Endothelial cell of umbilical vein (primary cell): ENCODE measurements around the gene CLDN9. TPM values are rescaled to one million over a fixed set of nuclear protein-coding genes. Genes with fewer than 3 reads are reported as not detected.

ENCODE experiments used
- BruUV-seq: library from RNA; stranded (reverse); fragments of 400-500 nt; replicated peaks from 2 replicates; lab custom pipeline; 2021; lab: Mats Ljungman, UMichigan
- CTCF ChIA-PET: fragments of 300-600, 350-600 bp; sonication (Branson Sonifier 250); formaldehyde crosslinking; loops from one replicate; lab custom pipeline; 2021; ENCODE audit warnings: antibody characterized with exemption, inconsistent platforms; lab: Charles Lee
- POLR2A ChIA-PET: fragments of 300-600, 350-600 bp; sonication (Branson Sonifier 250); formaldehyde crosslinking; loops from one replicate; lab custom pipeline; 2021; ENCODE audit warnings: antibody characterized with exemption, inconsistent platforms; lab: Charles Lee
- DNase-seq: peaks from one replicate; pipeline ENCODE4 v3.0.0-alpha.2; 2011; ENCODE audit warnings: low read depth, low spot score
- FAIRE-seq: peaks from 2 replicates; lab custom pipeline; 2011; peaks lifted over from hg19 to GRCh38; lab: Jason Lieb, UNC
- H2AFZ ChIP-seq: 2 replicates; pipeline ENCODE4 v1.6.0; 2012; ENCODE audit warnings: low read depth, low read length, control low read depth, inconsistent platforms
- H3K27ac ChIP-seq: 2 replicates; pipeline ENCODE4 v1.5.1; 2011; ENCODE audit warnings: low read depth, mild to moderate bottlenecking, control low read depth, low read length, moderate library complexity; ENCODE audit not compliant: insufficient read depth
- H3K27me3 ChIP-seq, 2 experiments: 2 replicates each; pipeline versions ENCODE4 v1.6.0 to v1.6.1; 2011; ENCODE audit warnings: low read length in 2 of 2, mixed read lengths in 1 of 2; ENCODE audit not compliant: control insufficient read depth in 2 of 2, insufficient read depth in 2 of 2
- H3K36me3 ChIP-seq, 2 experiments: 2 replicates in 1 of 2; 3 replicates in 1 of 2; pipeline ENCODE4 v1.5.1; 2011; ENCODE audit warnings: low read length in 2 of 2, mild to moderate bottlenecking in 1 of 2, moderate library complexity in 1 of 2; ENCODE audit not compliant: control insufficient read depth in 2 of 2, insufficient read depth in 2 of 2; ENCODE audit errors: extremely low read depth in 1 of 2
- H3K4me1 ChIP-seq: 3 replicates; pipeline ENCODE4 v1.5.1; 2011; ENCODE audit warnings: mild to moderate bottlenecking, low read length; ENCODE audit not compliant: control insufficient read depth, insufficient read depth; ENCODE audit errors: extremely low read depth
- H3K4me2 ChIP-seq: 2 replicates; pipeline ENCODE4 v1.6.1; 2011; ENCODE audit warnings: low read length, control low read depth, mixed read lengths; ENCODE audit not compliant: insufficient read depth
- H3K4me3 ChIP-seq, 3 experiments: fragments of 200-600 bp in 1 of 3; sonication (generic), shearing (Covaris generic) in 1 of 3; replicated peaks in 1 of 3; 2 replicates each; pipeline ENCODE4 v1.5.1; 2011 to 2016; ENCODE audit warnings: control low read depth in 3 of 3, low read length in 3 of 3, mild to moderate bottlenecking in 2 of 3, inconsistent platforms in 1 of 3, low read depth in 1 of 3, moderate library complexity in 1 of 3; ENCODE audit not compliant: insufficient read depth in 1 of 3
- H3K79me2 ChIP-seq: 2 replicates; pipeline ENCODE4 v1.6.0; 2012; ENCODE audit warnings: low read length, inconsistent platforms; ENCODE audit not compliant: control insufficient read depth, insufficient read depth
- H3K9ac ChIP-seq: replicated peaks from 2 replicates; pipeline ENCODE3; 2011; ENCODE audit warnings: low read length, control low read depth; ENCODE audit not compliant: insufficient read depth; ENCODE audit errors: extremely low read depth
- H3K9me1 ChIP-seq: replicated peaks from 3 replicates; pipeline ENCODE4 v1.6.0; 2011; ENCODE audit warnings: mild to moderate bottlenecking, low read length; ENCODE audit not compliant: control insufficient read depth, insufficient read depth; ENCODE audit errors: extremely low read depth
- H3K9me3 ChIP-seq: replicated peaks from 2 replicates; pipeline ENCODE4 v1.5.1; 2012; ENCODE audit warnings: low read length, inconsistent platforms; ENCODE audit not compliant: control insufficient read depth, insufficient read depth
- H4K20me1 ChIP-seq: replicated peaks from 2 replicates; pipeline ENCODE3; 2011; ENCODE audit warnings: mild to moderate bottlenecking, low read length; ENCODE audit not compliant: control insufficient read depth, insufficient read depth; ENCODE audit errors: extremely low read depth
- EZH2 ChIP-seq: IDR thresholded peaks from 2 replicates; pipeline ENCODE4 v1.6.1; 2012; ENCODE audit warnings: borderline replicate concordance, low read depth, mild to moderate bottlenecking, moderate library complexity, low read length, inconsistent platforms; ENCODE audit not compliant: severe bottlenecking
- FOS ChIP-seq: IDR thresholded peaks from 2 replicates; pipeline ENCODE4 v1.6.1; 2011; ENCODE audit warnings: mild to moderate bottlenecking, low read length, moderate library complexity, borderline replicate concordance; ENCODE audit not compliant: insufficient read depth
- GATA2 ChIP-seq: IDR thresholded peaks from 2 replicates; pipeline ENCODE4 v1.7.0; 2011; ENCODE audit warnings: low read depth, mild to moderate bottlenecking, moderate library complexity, mixed read lengths, low read length; ENCODE audit not compliant: insufficient read length, insufficient read depth
- JUN ChIP-seq: IDR thresholded peaks from 2 replicates; pipeline ENCODE4 v1.6.1; 2011; ENCODE audit warnings: borderline replicate concordance, low read depth; ENCODE audit not compliant: insufficient read length, insufficient read depth
- MAX ChIP-seq: IDR thresholded peaks from 2 replicates; pipeline ENCODE4 v1.6.1; 2011; ENCODE audit not compliant: insufficient read depth, insufficient read length
- MYC ChIP-seq: IDR thresholded peaks from one replicate; pipeline ENCODE4 v1.6.1; 2011; ENCODE audit warnings: mild to moderate bottlenecking, low read depth, low read length
- POLR2A ChIP-seq: IDR thresholded peaks from 2 replicates; pipeline ENCODE4 v1.6.1; 2012; ENCODE audit warnings: low read depth, mild to moderate bottlenecking, control low read depth, low read length
- POLR2AphosphoS5 ChIP-seq: IDR thresholded peaks from 2 replicates; pipeline ENCODE4 v1.6.1; 2012; ENCODE audit warnings: low read depth, mild to moderate bottlenecking, control low read depth, low read length, moderate library complexity; ENCODE audit not compliant: insufficient read depth
- dilution Hi-C: fragments of 300-500 bp; cut with MboI; formaldehyde crosslinking; loops from one replicate; pipeline ENCODE4 v1.15.0; 2019; ENCODE audit warnings: low sequenced_read_pairs; ENCODE audit not compliant: extremely low pct_ligation_motif_present
- intact Hi-C: fragments of 100-400 bp; cut with micrococcal nuclease; formaldehyde crosslinking; loops from one replicate; pipeline ENCODE4 v1.10.0; 2022
- polyA plus RNA-seq, 4 experiments: library from polyadenylated mRNA; depleted of rRNA in 3 of 4; stranded (reverse) in 3 of 4; unstranded in 1 of 4; fragments of >200 nt; gene quantifications; 2 replicates each; pipeline versions ENCODE4 v1.2.1 to v1.2.3, GENCODE V29; 2011 to 2012; ENCODE audit warnings: missing spikeins in 1 of 4
- total RNA-seq: library from RNA; stranded (reverse); gene quantifications from 2 replicates; pipeline ENCODE4 v1.2.3, GENCODE V29; 2021
- TF ChIP-seq, protein P1 (sequence below), 2 donors: IDR thresholded peaks; 1 replicate in 1 of 2; 2 replicates in 1 of 2; pipeline ENCODE4 v1.5.1; 2011; ENCODE audit warnings: low read length in 2 of 2, mild to moderate bottlenecking in 2 of 2, moderate library complexity in 2 of 2, control low read depth in 1 of 2, inconsistent platforms in 1 of 2, low read depth in 1 of 2; ENCODE audit not compliant: insufficient read depth in 1 of 2; ENCODE audit errors: extremely low read depth in 1 of 2

CLDN9 gene
- total and polyA plus RNA-seq, 2 donors (not counting 3 experiments of a cell fraction or from before 2014, with no cell fraction given): 0.06 TPM; not detected in 1

- DNase-seq (no peak), FAIRE-seq (no peak)
- no peak overlapping the region for H2AFZ ChIP-seq
These were observed 2.9 kb upstream of the CLDN9 start for GRCh38 chr16:3009568-3010390.

More at GRCh38 chr16:3009568-3010390, 2.9 kb upstream of the CLDN9 start:
- Histone ChIP-seq H3K4me1 (peaks cover 16% of the 10 kb centered on the region), H3K36me3 (no peaks in the 10 kb centered on the region), H3K27me3 (peaks cover 20 to 21% of the 10 kb centered on the region in 2 experiments), H3K4me3 (no peak overlapping the region), H3K4me2 (no peak overlapping the region), H3K79me2 (no peaks in the 10 kb centered on the region), H4K20me1 (no peaks in the 10 kb centered on the region), H3K9me1 (no peaks in the 10 kb centered on the region), H3K9ac (no peak overlapping the region), H3K9me3 (no peaks in the 10 kb centered on the region), H3K27ac (no peak overlapping the region)
- CTCF ChIA-PET: interaction anchor here (1.8 to 2.0 kb wide), 3 partner anchors 11 to 40 kb away, joined by 4 to 9 read pairs (median 7); partner anchors contain the start of genes PAQR4 and TNFRSF12A
- intact Hi-C loops: no loop called here
- dilution Hi-C loops: no loop called here
- BruUV-seq: no TSS peak
- no peak for TF ChIP-seq POLR2AphosphoS5
- TF ChIP-seq, protein P1, sequence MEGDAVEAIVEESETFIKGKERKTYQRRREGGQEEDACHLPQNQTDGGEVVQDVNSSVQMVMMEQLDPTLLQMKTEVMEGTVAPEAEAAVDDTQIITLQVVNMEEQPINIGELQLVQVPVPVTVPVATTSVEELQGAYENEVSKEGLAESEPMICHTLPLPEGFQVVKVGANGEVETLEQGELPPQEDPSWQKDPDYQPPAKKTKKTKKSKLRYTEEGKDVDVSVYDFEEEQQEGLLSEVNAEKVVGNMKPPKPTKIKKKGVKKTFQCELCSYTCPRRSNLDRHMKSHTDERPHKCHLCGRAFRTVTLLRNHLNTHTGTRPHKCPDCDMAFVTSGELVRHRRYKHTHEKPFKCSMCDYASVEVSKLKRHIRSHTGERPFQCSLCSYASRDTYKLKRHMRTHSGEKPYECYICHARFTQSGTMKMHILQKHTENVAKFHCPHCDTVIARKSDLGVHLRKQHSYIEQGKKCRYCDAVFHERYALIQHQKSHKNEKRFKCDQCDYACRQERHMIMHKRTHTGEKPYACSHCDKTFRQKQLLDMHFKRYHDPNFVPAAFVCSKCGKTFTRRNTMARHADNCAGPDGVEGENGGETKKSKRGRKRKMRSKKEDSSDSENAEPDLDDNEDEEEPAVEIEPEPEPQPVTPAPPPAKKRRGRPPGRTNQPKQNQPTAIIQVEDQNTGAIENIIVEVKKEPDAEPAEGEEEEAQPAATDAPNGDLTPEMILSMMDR (IDR thresholded peaks at IDR 0.05; ENCODE audit: extremely low read depth in 1 of 2, insufficient read depth in 1 of 2, low read depth in 1 of 2, low read length in 2 of 2): no peak
- TF ChIP-seq GATA2: no peak
- no peak for TF ChIP-seq POLR2A
- no peak for TF ChIP-seq JUN
- TF ChIP-seq MAX: no peak
- TF ChIP-seq EZH2: no peak
- TF ChIP-seq MYC: no peak
- TF ChIP-seq FOS: no peak
- POLR2A ChIA-PET: interaction anchor here (1.2 kb wide), 1 partner anchor 10 kb away, joined by 6 read pairs; the partner anchor contains the start of gene TNFRSF12A
